H1 (cell line): ENCODE results near the gene BMF. TPM values are rescaled to one million over a fixed set of nuclear protein-coding genes. Genes with fewer than 3 reads are reported as not detected.

Source experiments
- CBX8 ChIP-seq: fragments of 300-800, 300-1000 bp; sonication (generic); IDR thresholded peaks from 2 replicates; pipeline ENCODE4 v1.7.1; 2016; ENCODE audit warnings: low read depth, low read length, borderline replicate concordance
- CEBPB ChIP-seq: IDR thresholded peaks from 2 replicates; pipeline ENCODE4 v1.6.1; 2012; ENCODE audit warnings: low read depth, low read length
- CHD2 ChIP-seq: IDR thresholded peaks from 2 replicates; pipeline ENCODE4 v1.6.1; 2012; ENCODE audit warnings: low read length, improper control_type of control experiment
- CHD7 ChIP-seq: fragments of 300-600 bp; sonication (generic); IDR thresholded peaks from 2 replicates; pipeline ENCODE4 v1.7.1; 2012; ENCODE audit warnings: low read length, moderate library complexity, mild to moderate bottlenecking, inconsistent platforms; ENCODE audit not compliant: insufficient replicate concordance
- MAX ChIP-seq: IDR thresholded peaks from 2 replicates; pipeline ENCODE4 v1.6.1; 2012; ENCODE audit warnings: inconsistent platforms
- NANOG ChIP-seq: IDR thresholded peaks from 2 replicates; pipeline ENCODE4 v1.6.1; 2011; ENCODE audit warnings: low read length, low read depth, mild to moderate bottlenecking, inconsistent platforms; ENCODE audit not compliant: insufficient read depth, poor library complexity, severe bottlenecking
- NRF1 ChIP-seq: IDR thresholded peaks from 2 replicates; pipeline ENCODE4 v1.6.1; 2011; ENCODE audit warnings: mild to moderate bottlenecking, low read depth, low read length, improper control_type of control experiment
- POU5F1 ChIP-seq: IDR thresholded peaks from 2 replicates; pipeline ENCODE4 v1.6.1; 2011; ENCODE audit warnings: low read depth, mild to moderate bottlenecking, low read length, moderate library complexity
- SIN3A ChIP-seq, 2 experiments: IDR thresholded peaks in 1 of 2; conservative IDR thresholded peaks in 1 of 2; 2 replicates each; pipeline ENCODE4 v1.6.1; 2011 to 2012; ENCODE audit warnings: low read length in 2 of 2, improper control_type of control experiment in 1 of 2, low read depth in 1 of 2, mild to moderate bottlenecking in 1 of 2
- SIRT6 ChIP-seq: IDR thresholded peaks from one replicate; pipeline ENCODE4 v1.7.1; 2012; ENCODE audit warnings: low read length, inconsistent platforms
- SIX5 ChIP-seq: IDR thresholded peaks from 2 replicates; pipeline ENCODE4 v1.6.1; 2011; ENCODE audit warnings: mild to moderate bottlenecking, low read depth, low read length
- SP4 ChIP-seq: IDR thresholded peaks from 2 replicates; pipeline ENCODE4 v1.6.1; 2012; ENCODE audit warnings: low read length, inconsistent platforms
- TAF1 ChIP-seq: IDR thresholded peaks from 2 replicates; pipeline ENCODE4 v1.6.1; 2011; ENCODE audit warnings: mild to moderate bottlenecking, low read depth, low read length
- polyA plus RNA-seq, 7 experiments: library from polyadenylated mRNA; depleted of rRNA in 3 of 7; stranded (reverse) in 5 of 7; unstranded in 2 of 7; fragments of >200 nt in 5 of 7; fragments of 200-250 nt in 2 of 7; gene quantifications; 1 replicate in 5 of 7; 2 replicates in 1 of 7; 4 replicates in 1 of 7; pipeline versions ENCODE4 v1.2.1 to v1.2.3, GENCODE V29; 2011 to 2013; ENCODE audit warnings: missing spikeins in 2 of 7, mixed read lengths in 2 of 7
- total RNA-seq: library from RNA; stranded (reverse); fragmentation: NEBNext Ultra II Directional; extraction: Animal tissue kit (Norgen Biotek cat#: 25700); gene quantifications from 2 replicates; pipeline ENCODE4 v1.2.1, GENCODE V29; 2021

The BMF gene
- total and polyA plus RNA-seq, 2 of the 8 experiments (the other 6 are each of a cell fraction or from before 2014, with no cell fraction given) = 21.2 to 24.2 TPM

DNA sequence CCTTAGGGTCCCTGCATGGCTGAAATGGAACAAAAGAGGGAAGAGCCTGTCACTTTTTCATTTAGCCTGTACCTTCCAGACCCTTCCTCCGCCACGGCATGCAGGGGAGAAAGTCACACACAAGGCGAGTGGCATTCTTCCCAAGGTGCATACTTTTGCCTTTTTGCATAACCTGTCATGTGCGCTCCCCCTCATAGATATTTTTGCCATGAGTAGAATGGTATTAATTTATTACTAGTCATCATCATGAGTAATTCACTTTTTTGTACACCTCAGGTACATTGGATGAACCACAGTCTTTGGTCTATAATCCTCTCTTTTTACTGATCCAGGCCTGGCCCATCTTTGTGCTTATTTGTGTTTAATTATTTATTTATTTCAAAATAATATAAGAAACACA lies 43.3 kb upstream of the BMF start (continued):
- TF ChIP-seq CHD7 (no peak), TAF1 (no peak), SIX5 (no peak), CHD2 (no peak), CEBPB (no peak), SIN3A (conservative IDR thresholded peaks at IDR 0.05 in 1 of 2, IDR thresholded peaks at IDR 0.05 in 1 of 2; ENCODE audit: low read depth in 1 of 2, low read length in 2 of 2) (no peak), SP4 (no peak), NRF1 (no peak), CBX8 (no peak), SIRT6 (no peak), NANOG (no peak), MAX (no peak), POU5F1 (no peak)
